Activated T-cell treated with anti-CD3 and anti-CD28 coated beads, Interleukin-2, amount 50 U/mL, for 48 hours (primary cell): ENCODE results near the gene MAML3.

Source experiments
- DNase-seq, 2 experiments: peaks; one replicate each; pipeline ENCODE4 v3.0.0-alpha.2; 2020

Gene MAML3

DNA sequence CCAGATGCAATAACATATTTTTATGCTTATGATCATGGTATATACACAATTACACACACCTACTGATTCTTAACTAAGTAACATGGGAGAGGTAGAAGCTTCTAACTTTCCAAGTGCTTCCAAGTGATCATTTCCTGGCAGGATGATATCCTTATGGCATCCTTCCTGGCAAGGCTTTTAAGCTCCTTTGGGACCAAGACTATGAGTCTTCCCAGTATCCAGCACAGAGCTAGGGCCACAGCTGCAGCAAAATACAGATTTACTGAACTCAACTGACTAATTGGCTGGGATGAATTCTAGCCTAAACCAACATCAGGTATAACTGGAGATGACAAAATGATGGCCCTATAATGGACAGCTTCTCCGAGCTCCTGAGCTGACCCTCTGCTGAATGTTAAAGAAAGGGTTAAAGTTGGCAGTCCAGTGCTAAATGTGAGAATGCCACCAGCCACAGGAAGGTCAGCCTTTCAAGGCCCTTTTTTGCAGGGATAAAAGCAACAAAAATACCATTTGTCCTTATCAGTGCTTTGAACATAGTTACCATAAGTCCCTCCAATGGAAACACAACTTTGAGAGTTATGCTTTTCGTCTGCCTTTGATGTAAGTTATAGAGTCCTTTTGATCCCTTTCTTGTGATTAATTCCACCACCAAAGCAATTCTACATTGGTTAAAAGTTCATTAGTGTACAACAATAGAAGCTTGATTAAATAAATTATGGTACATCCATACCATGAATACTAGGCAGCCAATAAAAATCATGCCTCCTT lies 415.0 kb downstream of the MAML3 start:
- DNase-seq, result no peak

- DNase-seq, result no peak
Observed at GRCh38 chr4:139736661-139737060, 417.3 kb downstream of the MAML3 start.

- no peak for DNase-seq
Observed at GRCh38 chr4:139736274-139736660, 417.7 kb downstream of the MAML3 start.

- peak; percentile 26 to 37 for DNase-seq
Observed at GRCh38 chr4:139735381-139736273, 418.4 kb downstream of the MAML3 start.

GRCh38 chr4:139734875-139735380 lies 419.1 kb downstream of the MAML3 start:
- peak; percentile 76 to 81 for DNase-seq

GRCh38 chr4:139734201-139734874 lies 419.6 kb downstream of the MAML3 start:
- DNase-seq, result no peak

GRCh38 chr4:139732991-139733570 lies 420.9 kb downstream of the MAML3 start:
- DNase-seq, result no peak

DNA sequence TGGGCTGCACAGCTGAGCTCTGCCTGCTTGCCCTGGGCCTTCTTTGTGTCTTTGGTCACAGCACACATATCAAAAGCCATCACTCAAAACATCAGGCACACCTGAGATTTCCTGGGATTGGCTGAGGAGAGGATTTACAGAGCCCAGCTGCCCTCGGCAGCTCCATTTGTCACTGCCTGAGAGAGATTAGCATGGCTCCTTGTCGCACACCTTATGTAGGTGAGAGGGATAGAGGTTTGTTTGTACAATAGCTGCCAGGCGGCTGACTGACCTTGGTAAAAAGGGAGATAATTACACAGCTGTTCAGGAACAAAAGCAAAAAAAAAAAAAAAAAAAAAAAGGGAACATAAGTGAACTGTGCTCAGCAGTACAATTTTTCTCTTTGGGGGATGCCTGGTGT lies 425.1 kb downstream of the MAML3 start:
- no peak for DNase-seq

DNA sequence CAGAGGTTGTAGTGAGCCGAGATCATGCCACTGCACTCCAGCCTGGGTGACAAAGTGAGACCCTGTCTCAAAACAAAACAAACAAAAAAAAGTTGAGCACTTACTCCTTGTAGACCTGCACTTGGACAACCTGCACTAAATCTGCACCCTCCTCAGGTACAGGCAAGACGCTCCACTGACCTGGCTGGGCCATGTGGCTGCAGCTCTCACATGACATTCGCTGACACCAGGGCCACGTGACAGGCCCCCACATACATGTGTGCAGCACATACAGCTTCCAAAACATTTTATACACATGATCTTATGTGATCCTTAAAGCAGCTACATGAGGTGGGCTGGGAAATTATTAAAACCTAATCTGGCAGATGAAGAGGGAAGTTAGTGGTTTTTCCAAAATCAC lies 425.8 kb downstream of the MAML3 start:
- DNase-seq, result no peak

GRCh38 chr4:139726615-139727014 lies 427.4 kb downstream of the MAML3 start:
- no peak for DNase-seq

DNA sequence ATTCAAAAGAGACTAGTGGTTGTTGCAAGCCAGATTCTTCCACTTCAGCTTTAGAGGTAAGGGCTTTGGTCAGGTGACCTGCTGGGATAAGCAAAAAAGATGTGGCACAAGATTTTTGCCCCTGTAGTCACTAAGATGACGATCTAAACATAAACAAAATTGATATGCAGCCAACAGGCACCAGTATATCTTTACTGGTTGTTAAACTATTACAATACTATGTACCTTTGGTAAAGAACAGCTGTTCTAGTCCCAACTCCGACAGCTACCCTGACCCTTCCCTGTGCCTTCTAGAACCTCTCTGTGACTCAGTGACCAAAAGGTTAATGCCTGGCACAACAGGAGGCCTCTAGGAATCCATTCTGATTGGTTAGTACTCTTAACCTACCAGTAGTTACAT lies 428.7 kb downstream of the MAML3 start:
- DNase-seq, result no peak

- DNase-seq, result no peak
Observed at GRCh38 chr4:139721789-139722188, 432.2 kb downstream of the MAML3 start.

DNA sequence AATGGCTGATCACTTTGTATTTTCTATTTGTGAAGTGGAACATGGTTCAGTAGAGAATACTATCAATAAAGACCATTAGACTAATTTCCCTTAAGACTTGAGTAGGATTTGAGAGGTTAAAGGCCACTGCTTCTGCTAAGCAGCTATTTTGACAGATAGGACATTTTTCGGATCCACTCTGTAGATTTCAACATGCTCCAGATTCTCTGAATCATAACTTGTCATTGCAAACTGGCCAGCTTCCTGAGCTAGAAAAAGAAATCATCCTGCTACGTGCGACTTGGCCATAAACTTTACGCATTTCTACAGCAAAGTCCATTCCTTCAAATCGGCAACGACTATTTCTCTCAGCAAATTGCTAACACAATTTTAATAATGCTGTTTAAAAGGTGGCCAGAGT lies 433.2 kb downstream of the MAML3 start:
- no peak for DNase-seq

GRCh38 chr4:139719381-139720101 lies 434.4 kb downstream of the MAML3 start:
- DNase-seq, result no peak

DNA sequence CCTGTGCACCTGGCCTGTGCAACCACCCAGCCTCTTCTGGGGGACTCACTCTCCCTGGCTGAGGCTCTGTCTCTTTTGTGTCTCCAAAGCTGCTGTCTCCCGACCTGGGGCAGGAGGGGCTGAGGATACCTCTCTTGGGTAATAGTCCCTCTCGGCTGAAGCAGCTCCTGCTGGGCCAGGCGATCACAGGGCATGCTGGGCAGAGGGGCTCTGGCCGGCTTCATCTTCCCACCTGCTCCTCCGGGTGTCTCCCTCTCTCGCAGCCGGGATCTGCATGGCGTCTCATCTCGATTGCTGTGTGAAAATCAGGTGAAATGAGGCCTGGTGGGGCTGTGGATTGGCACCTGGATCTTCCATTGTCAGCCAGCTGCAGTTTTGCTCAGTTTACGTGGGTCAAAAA lies 435.2 kb downstream of the MAML3 start:
- no peak for DNase-seq

DNA sequence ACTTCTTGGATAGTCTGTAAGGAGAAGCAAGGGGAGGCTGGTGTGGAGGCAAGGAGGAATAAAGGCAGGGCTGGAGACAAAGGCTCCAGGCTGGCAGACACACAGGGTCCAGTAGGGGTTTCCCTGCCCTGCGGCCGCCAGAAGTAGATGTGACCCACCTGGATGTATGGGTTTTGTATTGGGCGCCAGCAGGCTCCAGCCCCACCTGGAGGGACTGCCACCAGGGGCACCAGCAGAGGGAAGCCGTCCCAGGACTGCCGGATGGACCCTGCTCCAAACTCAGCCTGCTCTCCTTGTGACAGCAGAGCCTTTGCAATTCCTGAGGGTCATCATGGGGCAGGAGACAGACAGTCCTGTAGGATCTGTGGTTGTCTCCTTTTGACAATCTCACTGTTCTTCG lies 435.6 kb downstream of the MAML3 start:
- DNase-seq, result no peak

- no peak for DNase-seq
Observed at GRCh38 chr4:139715746-139716391, 438.1 kb downstream of the MAML3 start.

GRCh38 chr4:139712882-139713281 lies 441.1 kb downstream of the MAML3 start:
- no peak for DNase-seq

- no peak for DNase-seq
Observed at GRCh38 chr4:139711461-139711860, 442.5 kb downstream of the MAML3 start.

DNA sequence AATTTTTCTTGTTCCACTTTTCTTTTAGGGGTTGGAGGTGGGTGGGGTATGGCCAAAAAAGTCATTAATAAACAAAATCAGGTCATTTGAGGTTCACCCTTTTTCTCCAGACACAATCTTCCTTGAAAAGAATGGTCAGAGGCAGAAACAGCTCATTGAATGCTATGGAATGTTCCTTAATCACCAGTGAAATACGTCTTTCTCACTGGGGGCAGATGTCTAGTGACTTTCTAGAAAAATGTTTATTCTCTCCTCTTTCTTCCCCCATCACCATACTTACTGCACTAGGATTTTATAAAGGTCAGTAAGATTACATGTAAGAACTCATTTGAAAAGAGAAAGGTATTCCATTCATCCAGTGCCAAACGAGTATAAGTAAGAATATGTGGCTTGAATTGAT lies 443.9 kb downstream of the MAML3 start:
- DNase-seq, result no peak

DNA sequence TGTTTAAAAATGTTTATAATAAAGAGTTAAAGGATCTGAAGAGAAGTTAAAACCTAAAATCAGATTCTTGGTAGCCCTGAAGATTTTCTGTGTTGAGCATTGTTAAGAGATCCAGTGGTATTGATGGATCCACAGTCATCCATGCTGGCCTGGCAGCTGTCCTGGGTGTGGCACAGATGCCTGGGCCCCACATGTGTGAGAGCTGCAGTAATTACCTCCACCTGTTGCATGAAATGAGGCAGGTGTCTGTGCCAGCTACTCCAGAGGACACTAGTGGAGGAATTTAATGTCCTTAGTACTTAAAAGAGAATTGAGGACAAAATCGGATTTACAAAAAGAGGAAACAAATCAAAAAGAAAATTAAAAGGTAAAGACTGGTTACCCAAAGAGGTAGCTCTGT lies 444.3 kb downstream of the MAML3 start:
- DNase-seq, result no peak
